Stimulated activated CD8-positive, alpha-beta memory T cell treated with anti-CD3 and anti-CD28 coated beads, Interleukin-12 subunit alpha, Interleukin-12 subunit beta, amount 100 ng/mL, for 24 hours (primary cell): ENCODE data around the gene ZDHHC16.
"Not testable (repeated sequence)": the region's sequence is repeated elsewhere in the genome, so short reads cannot be mapped to it uniquely, and the experiment has no call there.

Source experiments
- DNase-seq: peaks from one replicate; pipeline ENCODE4 v3.0.0-alpha.2; 2020; ENCODE audit errors: extremely low read depth

The ZDHHC16 gene

GRCh38 chr10:97445722-97446639 is at the start of gene ZDHHC16, which contains the start of gene EXOSC1:
ZDHHC16 (plus strand) TSS chr10:97446175; CDS start chr10:97451676, 5,501 bp downstream.
EXOSC1 (minus strand) TSS chr10:97446006; CDS start chr10:97445985, 21 bp downstream.
- DNase-seq, result peak; percentile 82

- no peak for DNase-seq
Measured at GRCh38 chr10:97399843-97400545, 46.0 kb upstream of the ZDHHC16 start.

- DNase-seq, result peak; percentile 57
Measured at GRCh38 chr10:97400665-97401454, 45.1 kb upstream of the ZDHHC16 start, which contains the start of gene RRP12. RRP12 (minus strand) TSS chr10:97401340; CDS start chr10:97401231, 109 bp downstream.

GRCh38 chr10:97401455-97401919 is 44.5 kb upstream of the ZDHHC16 start:
- no peak for DNase-seq

DNA sequence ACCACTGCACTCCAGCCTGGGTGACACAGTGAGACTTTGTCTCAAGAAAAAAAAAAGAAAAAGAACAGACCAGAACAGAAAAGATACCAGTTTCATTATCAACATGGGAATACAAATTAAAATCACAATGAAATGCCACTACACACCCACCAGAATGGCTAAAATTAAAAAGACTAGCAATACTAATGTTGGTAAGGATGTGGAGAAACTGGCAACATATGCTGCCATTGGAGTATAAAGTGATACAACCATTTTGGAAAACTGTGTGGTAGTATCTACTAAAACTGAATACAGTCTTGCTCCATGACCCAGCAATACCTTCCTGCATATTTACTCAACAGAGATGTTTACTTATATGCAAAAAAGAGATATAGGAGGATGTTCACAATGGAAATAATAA is 41.9 kb upstream of the ZDHHC16 start:
- no peak for DNase-seq

GRCh38 chr10:97406064-97406463 is 39.9 kb upstream of the ZDHHC16 start:
- DNase-seq, result no peak

DNA sequence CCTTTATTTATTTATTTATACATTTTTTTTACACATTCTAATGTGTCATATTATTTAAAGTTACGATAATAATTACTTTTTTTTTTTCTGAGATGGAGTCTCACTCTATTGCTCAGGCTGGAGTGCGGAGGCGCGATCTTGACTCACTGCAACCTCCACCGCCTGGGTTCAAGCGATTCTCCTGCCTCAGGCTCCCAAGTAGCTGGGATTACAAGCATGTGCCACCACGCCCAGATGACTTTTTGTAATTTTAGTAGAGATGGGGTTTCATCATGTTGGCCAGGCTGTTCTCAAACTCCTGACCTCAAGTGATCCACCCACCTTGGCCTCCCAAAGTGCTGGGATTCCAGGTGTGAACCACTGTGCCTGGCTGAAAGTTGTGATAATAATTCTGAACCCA is 39.5 kb upstream of the ZDHHC16 start:
- not testable (repeated sequence) for DNase-seq

GRCh38 chr10:97407211-97407951 is 38.6 kb upstream of the ZDHHC16 start:
- no peak for DNase-seq

DNA sequence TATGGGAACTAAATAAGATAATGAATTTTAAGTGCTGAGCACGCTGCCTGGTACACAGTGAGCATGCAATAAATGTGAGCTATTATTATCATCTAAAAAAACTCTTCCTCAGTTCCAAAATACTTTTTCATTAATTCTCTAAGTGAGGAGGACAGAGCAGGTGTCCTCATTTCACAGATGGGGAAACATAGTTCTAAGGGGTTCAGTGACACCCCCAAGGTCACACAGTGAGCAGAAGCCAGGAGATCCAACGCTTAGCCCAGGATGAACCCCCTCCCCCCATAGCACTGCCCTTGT is 38.1 kb upstream of the ZDHHC16 start:
- no peak for DNase-seq

GRCh38 chr10:97408496-97408992 is 37.4 kb upstream of the ZDHHC16 start:
- DNase-seq, result no peak

DNA sequence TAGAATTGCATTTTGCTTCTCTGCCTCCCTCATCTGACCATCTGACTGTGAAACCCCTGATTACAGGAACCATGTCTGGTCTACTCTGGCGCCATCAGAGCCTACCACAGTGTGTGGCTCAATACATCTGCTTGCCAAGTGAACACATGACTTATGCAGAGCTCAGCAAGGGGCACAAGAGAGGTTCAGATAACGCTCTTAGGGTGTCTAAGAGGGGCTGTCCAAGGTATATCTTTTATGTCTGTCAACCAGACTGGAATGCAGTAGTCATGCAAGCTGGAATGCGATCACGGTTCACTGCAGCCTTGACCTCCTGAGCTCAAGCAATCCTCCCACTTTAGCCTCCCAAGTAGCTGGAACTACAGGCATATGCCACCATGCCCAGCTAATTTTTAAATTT is 34.6 kb upstream of the ZDHHC16 start:
- DNase-seq, result no peak

DNA sequence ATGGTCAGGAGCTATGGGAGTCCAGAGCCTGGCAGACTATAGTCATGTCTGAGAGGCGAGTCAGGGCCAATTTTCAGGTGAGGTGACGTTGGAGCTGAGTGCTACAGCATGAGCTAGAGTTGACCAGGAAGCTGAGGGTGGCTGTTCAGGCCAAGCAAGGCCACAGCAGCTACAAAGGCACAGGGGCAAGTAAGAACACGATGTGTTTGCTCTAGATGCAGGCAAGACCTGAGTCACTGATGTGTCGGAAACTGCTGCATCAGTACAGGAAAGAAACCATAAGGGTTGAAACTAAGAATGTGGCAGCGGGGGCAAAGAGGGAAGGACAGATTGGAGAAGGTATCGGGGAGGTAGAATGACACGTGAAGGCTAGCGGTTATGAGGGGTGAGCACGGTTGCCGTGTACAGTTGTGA is 33.1 kb upstream of the ZDHHC16 start:
- DNase-seq, result no peak

- DNase-seq, result no peak
Measured at GRCh38 chr10:97416565-97416964, 29.4 kb upstream of the ZDHHC16 start.

- not testable (repeated sequence) for DNase-seq
Measured at GRCh38 chr10:97423757-97424098, 22.2 kb upstream of the ZDHHC16 start.

- DNase-seq, result peak; percentile 83
Measured at GRCh38 chr10:97425964-97426775, 19.8 kb upstream of the ZDHHC16 start, which contains the start of gene PGAM1. PGAM1 (plus strand) TSS chr10:97426191; CDS start chr10:97426308, 117 bp downstream.

DNA sequence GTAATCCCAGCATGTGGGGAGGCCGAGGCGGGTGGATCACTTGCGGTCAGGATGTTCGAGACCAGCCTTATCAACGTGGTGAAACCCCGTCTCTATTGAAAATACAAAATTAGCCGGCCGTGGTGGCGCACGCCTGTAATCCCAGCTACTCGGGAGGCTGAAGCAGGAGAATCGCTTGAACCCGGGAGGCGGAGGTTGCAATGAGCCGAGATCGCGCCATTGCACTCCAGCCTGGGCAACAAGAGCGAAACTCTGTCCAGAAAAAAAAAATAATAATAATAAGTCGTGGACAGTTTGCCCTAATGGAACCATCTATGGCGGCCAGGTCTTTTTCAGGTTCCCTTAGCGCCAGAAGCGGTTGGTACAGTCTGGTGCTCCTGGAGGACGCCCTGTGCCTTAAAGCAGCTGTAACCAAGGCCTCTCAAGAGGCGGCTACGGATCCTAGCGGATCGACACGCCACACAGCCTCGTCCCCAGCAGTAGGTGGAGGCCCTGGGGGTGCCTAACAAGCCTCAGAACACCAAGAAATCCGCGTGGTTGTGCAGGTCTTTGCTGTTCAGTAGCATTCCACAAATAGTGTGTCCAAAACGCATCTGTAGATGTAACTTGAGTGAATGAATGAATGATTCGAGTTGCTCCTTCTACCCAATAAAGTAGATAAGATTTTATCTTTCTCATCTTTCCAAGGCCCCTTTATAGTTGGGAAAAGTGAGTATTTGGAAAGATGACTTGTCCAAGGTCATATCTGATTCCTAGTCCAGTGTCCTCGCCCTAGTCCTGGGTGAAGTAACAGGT is 19.0 kb upstream of the ZDHHC16 start:
- DNase-seq, result no peak

GRCh38 chr10:97427571-97428179 is 18.3 kb upstream of the ZDHHC16 start:
- no peak for DNase-seq

DNA sequence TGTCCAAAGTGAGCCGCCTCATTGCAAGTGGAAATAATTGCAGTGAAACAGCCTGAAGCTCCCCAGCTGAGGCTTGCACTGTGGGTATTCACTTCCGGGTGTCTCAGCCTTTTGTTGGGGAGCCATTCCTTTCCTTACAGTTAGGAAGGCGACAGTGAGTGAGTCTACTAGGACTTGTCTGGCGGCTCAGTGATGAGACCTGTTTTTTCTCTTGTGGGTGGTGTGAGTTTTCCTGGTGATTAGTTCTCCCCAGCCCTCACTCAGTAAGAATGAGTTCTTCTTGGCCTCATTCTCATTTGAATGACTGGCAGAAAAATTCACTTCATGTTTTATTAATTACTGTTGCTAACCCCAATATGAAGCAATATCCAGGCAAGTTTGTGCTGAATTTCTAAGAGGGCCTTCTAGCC is 17.4 kb upstream of the ZDHHC16 start:
- DNase-seq, result no peak

GRCh38 chr10:97434055-97434454 is 11.9 kb upstream of the ZDHHC16 start:
- no peak for DNase-seq
